Karpas-422 (cell line): ENCODE data around the gene FTCD. TPM values are rescaled to one million over a fixed set of nuclear protein-coding genes. Genes with fewer than 3 reads are reported as not detected.

Experiments
- DNase-seq: peaks from one replicate; pipeline ENCODE4 v3.0.0-alpha.2; 2015
- H2AFZ ChIP-seq: fragments of 200-600 bp; sonication (generic); 2 replicates; pipeline ENCODE4 v1.6.1; 2014; ENCODE audit warnings: antibody characterized with exemption, low read length, mixed read lengths
- H3K27ac ChIP-seq: fragments of 200-600 bp; sonication (generic); 2 replicates; pipeline ENCODE4 v1.5.1; 2014; ENCODE audit warnings: mild to moderate bottlenecking, low read length, moderate library complexity
- H3K27me3 ChIP-seq: fragments of 200-600 bp; sonication (generic); 2 replicates; pipeline ENCODE4 v1.6.1; 2014; ENCODE audit warnings: low read length, mixed read lengths
- H3K36me3 ChIP-seq: fragments of 200-600 bp; sonication (generic); 2 replicates; pipeline ENCODE4 v1.6.1; 2014; ENCODE audit warnings: low read length, mixed read lengths; ENCODE audit not compliant: insufficient read depth
- H3K4me1 ChIP-seq: fragments of 200-600 bp; sonication (generic); 2 replicates; pipeline ENCODE4 v1.6.1; 2014; ENCODE audit warnings: mild to moderate bottlenecking, low read length, mixed read lengths
- H3K4me2 ChIP-seq: fragments of 200-600 bp; sonication (generic); 2 replicates; pipeline ENCODE4 v1.6.1; 2014; ENCODE audit warnings: low read length, low read depth, mild to moderate bottlenecking; ENCODE audit not compliant: poor library complexity, severe bottlenecking
- H3K4me3 ChIP-seq: fragments of 200-600 bp; sonication (generic); 2 replicates; pipeline ENCODE4 v1.5.1; 2014; ENCODE audit warnings: mild to moderate bottlenecking, antibody characterized with exemption, low read length, mixed read lengths
- H3K79me2 ChIP-seq: fragments of 200-600 bp; sonication (generic); 2 replicates; pipeline ENCODE4 v1.6.1; 2014; ENCODE audit warnings: mild to moderate bottlenecking, low read length, mixed read lengths
- H3K9ac ChIP-seq: fragments of 200-600 bp; sonication (generic); 2 replicates; pipeline ENCODE4 v1.6.0; 2014; ENCODE audit warnings: low read length
- H3K9me2 ChIP-seq: fragments of 200-600 bp; sonication (generic), shearing (Covaris generic); replicated peaks from 2 replicates; pipeline ENCODE4 v1.6.0; 2014; ENCODE audit warnings: mild to moderate bottlenecking, low read length, moderate library complexity; ENCODE audit not compliant: insufficient read depth
- H3K9me3 ChIP-seq: fragments of 300-700, 200-600 bp; sonication (generic); 2 replicates; pipeline ENCODE4 v1.6.1; 2014; ENCODE audit warnings: low read length, mixed read lengths
- H4K20me1 ChIP-seq: fragments of 200-600 bp; sonication (generic); 2 replicates; pipeline ENCODE4 v1.6.1; 2014; ENCODE audit warnings: mild to moderate bottlenecking, antibody characterized with exemption, low read length, low read depth; ENCODE audit not compliant: insufficient read depth
- total RNA-seq: library from RNA; depleted of rRNA; stranded (reverse); fragments of >200 nt; shearing (Covaris generic); gene quantifications from 2 replicates; pipeline ENCODE4 v1.2.3, GENCODE V29; 2014; ENCODE audit warnings: low replicate concordance

FTCD gene
- total RNA-seq, 1 experiment from 2014 or later = not detected

GRCh38 chr21:46094401-46095082 is 60.8 kb downstream of the FTCD start:
- no peak overlapping the region for H3K4me2 ChIP-seq
- no peak overlapping the region for H3K4me3 ChIP-seq
- no peaks in the 10 kb centered on the region for H3K36me3 ChIP-seq
- no peak for DNase-seq
- H4K20me1 ChIP-seq = no peaks in the 10 kb centered on the region
- no peak overlapping the region for H3K9ac ChIP-seq
- H2AFZ ChIP-seq = no peak overlapping the region
- H3K9me3 ChIP-seq = no peaks in the 10 kb centered on the region
- H3K9me2 ChIP-seq = no peaks in the 10 kb centered on the region
- no peaks in the 10 kb centered on the region for H3K4me1 ChIP-seq
- H3K27ac ChIP-seq = no peak overlapping the region
- H3K79me2 ChIP-seq = no peaks in the 10 kb centered on the region
- no peaks in the 10 kb centered on the region; the same call in 1 of the 2 replicates for H3K27me3 ChIP-seq

- H3K4me2 ChIP-seq = no peak overlapping the region
- DNase-seq = no peak
- no peaks in the 10 kb centered on the region; the same call in 1 of the 2 replicates for H3K27me3 ChIP-seq
- no peaks in the 10 kb centered on the region for H3K9me3 ChIP-seq
- H3K9me2 ChIP-seq = no peaks in the 10 kb centered on the region
- H3K4me3 ChIP-seq = no peak overlapping the region
- no peak overlapping the region for H3K27ac ChIP-seq
- no peak overlapping the region for H2AFZ ChIP-seq
- H3K36me3 ChIP-seq = no peaks in the 10 kb centered on the region
- no peaks in the 10 kb centered on the region for H4K20me1 ChIP-seq
- no peak overlapping the region for H3K9ac ChIP-seq
- no peaks in the 10 kb centered on the region for H3K79me2 ChIP-seq
- H3K4me1 ChIP-seq = no peaks in the 10 kb centered on the region
These were observed 61.5 kb downstream of the FTCD start for GRCh38 chr21:46093668-46094400.

GRCh38 chr21:46092811-46093667 is 62.3 kb downstream of the FTCD start:
- no peak overlapping the region for H3K4me2 ChIP-seq
- no peaks in the 10 kb centered on the region for H3K36me3 ChIP-seq
- no peak overlapping the region for H3K27ac ChIP-seq
- no peaks in the 10 kb centered on the region for H3K4me1 ChIP-seq
- no peak overlapping the region for H3K9ac ChIP-seq
- no peaks in the 10 kb centered on the region for H3K9me2 ChIP-seq
- H3K79me2 ChIP-seq = no peaks in the 10 kb centered on the region
- H3K27me3 ChIP-seq = no peaks in the 10 kb centered on the region; the same call in 1 of the 2 replicates
- H3K9me3 ChIP-seq = peaks cover 6% of the 10 kb centered on the region; the same call in 1 of the 2 replicates
- no peak overlapping the region for H3K4me3 ChIP-seq
- no peak overlapping the region for H2AFZ ChIP-seq
- H4K20me1 ChIP-seq = no peaks in the 10 kb centered on the region
- no peak for DNase-seq

GRCh38 chr21:46092026-46092764 is 63.2 kb downstream of the FTCD start:
- Histone ChIP-seq H3K79me2 (no peaks in the 10 kb centered on the region), H3K9ac (no peak overlapping the region), H2AFZ (no peak overlapping the region), H3K27me3 (no peaks in the 10 kb centered on the region; the same call in 1 of the 2 replicates), H4K20me1 (no peaks in the 10 kb centered on the region), H3K4me3 (no peak overlapping the region), H3K4me1 (no peaks in the 10 kb centered on the region), H3K9me2 (no peaks in the 10 kb centered on the region), H3K27ac (no peak overlapping the region), H3K9me3 (peaks cover 8% of the 10 kb centered on the region; the same call in 1 of the 2 replicates), H3K36me3 (no peaks in the 10 kb centered on the region), H3K4me2 (no peak overlapping the region)
- DNase-seq = no peak

- Histone ChIP-seq H3K9me2 (no peaks in the 10 kb centered on the region), H3K9me3 (peaks cover 8% of the 10 kb centered on the region; the same call in 1 of the 2 replicates), H3K4me1 (no peaks in the 10 kb centered on the region), H4K20me1 (no peaks in the 10 kb centered on the region), H3K27me3 (no peaks in the 10 kb centered on the region; the same call in 1 of the 2 replicates), H3K79me2 (no peaks in the 10 kb centered on the region), H3K9ac (no peak overlapping the region), H2AFZ (no peak overlapping the region), H3K27ac (no peak overlapping the region), H3K4me2 (no peak overlapping the region), H3K36me3 (no peaks in the 10 kb centered on the region), H3K4me3 (no peak overlapping the region)
- DNase-seq = no peak
These were observed 63.8 kb downstream of the FTCD start for GRCh38 chr21:46091631-46092025.

- no peak for DNase-seq
- Histone ChIP-seq H2AFZ (no peak overlapping the region), H3K9ac (no peak overlapping the region), H3K27me3 (no peaks in the 10 kb centered on the region; the same call in 1 of the 2 replicates), H3K36me3 (no peaks in the 10 kb centered on the region), H3K4me1 (no peaks in the 10 kb centered on the region), H3K9me2 (no peaks in the 10 kb centered on the region), H3K9me3 (peaks cover 8% of the 10 kb centered on the region; the same call in 1 of the 2 replicates), H3K4me2 (no peak overlapping the region), H3K4me3 (no peak overlapping the region), H3K27ac (no peak overlapping the region), H4K20me1 (no peaks in the 10 kb centered on the region), H3K79me2 (no peaks in the 10 kb centered on the region)
These were observed 64.3 kb downstream of the FTCD start for GRCh38 chr21:46091118-46091517.

GRCh38 chr21:46089285-46089684 is 66.1 kb downstream of the FTCD start:
- DNase-seq = no peak

More at GRCh38 chr21:46089285-46089684, 66.1 kb downstream of the FTCD start:
- Histone ChIP-seq H3K9ac (no peak overlapping the region), H3K4me2 (no peak overlapping the region), H3K9me3 (peaks cover 8% of the 10 kb centered on the region; the same call in 1 of the 2 replicates), H3K4me3 (no peak overlapping the region), H3K4me1 (no peaks in the 10 kb centered on the region), H3K27me3 (no peaks in the 10 kb centered on the region; the same call in 1 of the 2 replicates), H2AFZ (no peak overlapping the region), H4K20me1 (no peaks in the 10 kb centered on the region), H3K27ac (no peak overlapping the region), H3K79me2 (no peaks in the 10 kb centered on the region), H3K9me2 (no peaks in the 10 kb centered on the region), H3K36me3 (no peaks in the 10 kb centered on the region)
